OCI-LY1 (cell line): ENCODE results near the gene LETM1.
A peak's percentile ranks its signal among the peaks of the same experiment; 100 is the strongest.

Source experiments
- H2AFZ ChIP-seq: fragments of 200-600 bp; sonication (generic), shearing (Covaris generic); 2 replicates; pipeline ENCODE4 v1.6.0; 2014; ENCODE audit warnings: antibody characterized with exemption, mild to moderate bottlenecking, low read length
- H3F3A ChIP-seq: fragments of 200-600 bp; sonication (generic), shearing (Covaris generic); 2 replicates; pipeline ENCODE4 v1.6.0; 2014; ENCODE audit warnings: mild to moderate bottlenecking, antibody characterized with exemption, low read length, moderate library complexity; ENCODE audit not compliant: insufficient read depth
- H3K27ac ChIP-seq: fragments of 200-600 bp; sonication (generic); 2 replicates; pipeline ENCODE4 v1.5.1; 2014; ENCODE audit warnings: low read length, mixed run types, mild to moderate bottlenecking, low read depth; ENCODE audit not compliant: poor library complexity, severe bottlenecking
- H3K27me3 ChIP-seq: fragments of 200-600 bp; sonication (generic); 2 replicates; pipeline ENCODE4 v1.6.0; 2014; ENCODE audit warnings: antibody characterized with exemption, mild to moderate bottlenecking, low read length, moderate library complexity; ENCODE audit not compliant: insufficient read depth
- H3K36me3 ChIP-seq: fragments of 200-600 bp; sonication (generic); 2 replicates; pipeline ENCODE4 v1.6.1; 2014; ENCODE audit warnings: mild to moderate bottlenecking, antibody characterized with exemption, low read length, moderate library complexity, mixed read lengths; ENCODE audit not compliant: insufficient read depth
- H3K4me1 ChIP-seq: fragments of 200-600 bp; sonication (generic); 2 replicates; pipeline ENCODE4 v1.5.1; 2014; ENCODE audit warnings: mild to moderate bottlenecking, low read length, moderate library complexity; ENCODE audit not compliant: insufficient read depth, severe bottlenecking
- H3K4me2 ChIP-seq: fragments of 200-600 bp; sonication (generic), shearing (Covaris generic); 2 replicates; pipeline ENCODE4 v1.6.1; 2014; ENCODE audit warnings: low read length
- H3K4me3 ChIP-seq: fragments of 200-600 bp; sonication (generic); 2 replicates; pipeline ENCODE4 v1.5.1; 2014; ENCODE audit warnings: low read length, low read depth, mild to moderate bottlenecking, mixed read lengths; ENCODE audit not compliant: poor library complexity, severe bottlenecking
- H3K79me2 ChIP-seq: fragments of 200-600 bp; shearing (Covaris generic); 2 replicates; pipeline ENCODE4 v1.6.1; 2016; ENCODE audit warnings: mixed run types, low read length, mixed read lengths; ENCODE audit not compliant: insufficient read depth
- H3K9ac ChIP-seq: fragments of 200-600 bp; sonication (generic), shearing (Covaris generic); 2 replicates; pipeline ENCODE4 v1.6.1; 2014; ENCODE audit warnings: mild to moderate bottlenecking, low read length, mixed read lengths
- H3K9me2 ChIP-seq: fragments of 200-600 bp; sonication (generic), shearing (Covaris generic); 2 replicates; pipeline ENCODE4 v1.6.1; 2014; ENCODE audit warnings: low read depth, mild to moderate bottlenecking, low read length, mixed read lengths
- H3K9me3 ChIP-seq: fragments of 200-600 bp; shearing (Covaris generic); 2 replicates; pipeline ENCODE4 v1.6.1; 2014; ENCODE audit warnings: low read length, mixed read lengths
- H4K20me1 ChIP-seq: fragments of 200-600 bp; sonication (generic), shearing (Covaris generic); 2 replicates; pipeline ENCODE4 v1.6.0; 2016; ENCODE audit warnings: mild to moderate bottlenecking, low read length; ENCODE audit not compliant: insufficient read depth
- CTCF ChIP-seq: fragments of 200-600 bp; sonication (generic), shearing (Covaris generic); IDR thresholded peaks from 2 replicates; pipeline ENCODE4 v1.5.1; 2017; ENCODE audit warnings: mild to moderate bottlenecking, antibody characterized with exemption, low read length, moderate library complexity, mixed read lengths
- EZH2 ChIP-seq: fragments of 200-600 bp; sonication (generic), shearing (Covaris generic); IDR thresholded peaks from 2 replicates; pipeline ENCODE4 v1.8.0; 2017; ENCODE audit warnings: borderline replicate concordance, mixed run types, mild to moderate bottlenecking, antibody characterized with exemption, low read length, moderate library complexity, mixed read lengths

Gene LETM1

GRCh38 chr4:1793940-1794808 is 61.8 kb downstream of the LETM1 start:
- no peak overlapping the region for H3K27ac ChIP-seq
- no peaks in the 10 kb centered on the region for H3K4me1 ChIP-seq
- H3F3A ChIP-seq = no peaks in the 10 kb centered on the region
- no peaks in the 10 kb centered on the region for H3K9me2 ChIP-seq
- H3K9me3 ChIP-seq = no peaks in the 10 kb centered on the region
- H3K36me3 ChIP-seq = no peaks in the 10 kb centered on the region
- no peaks in the 10 kb centered on the region for H4K20me1 ChIP-seq
- H3K9ac ChIP-seq = no peak overlapping the region
- H3K4me3 ChIP-seq = no peak overlapping the region
- no peaks in the 10 kb centered on the region for H3K27me3 ChIP-seq
- H2AFZ ChIP-seq = no peak overlapping the region
- no peak overlapping the region; the same call in 1 of the 2 replicates for H3K4me2 ChIP-seq
- no peaks in the 10 kb centered on the region for H3K79me2 ChIP-seq
- TF ChIP-seq EZH2 = no peak
- TF ChIP-seq CTCF = no peak

- no peaks in the 10 kb centered on the region for H3K36me3 ChIP-seq
- H3F3A ChIP-seq = no peaks in the 10 kb centered on the region
- H3K27me3 ChIP-seq = no peaks in the 10 kb centered on the region
- no peaks in the 10 kb centered on the region for H3K4me1 ChIP-seq
- H3K9me2 ChIP-seq = no peaks in the 10 kb centered on the region
- H3K79me2 ChIP-seq = no peaks in the 10 kb centered on the region
- H3K9me3 ChIP-seq = no peaks in the 10 kb centered on the region
- H3K27ac ChIP-seq = no peak overlapping the region
- H4K20me1 ChIP-seq = no peaks in the 10 kb centered on the region
- no peak overlapping the region for H3K9ac ChIP-seq
- peak overlapping the region; percentile 39; the same call in 1 of the 2 replicates for H3K4me2 ChIP-seq
- peak overlapping the region; percentile 34 for H3K4me3 ChIP-seq
- no peak for TF ChIP-seq CTCF
- no peak for TF ChIP-seq EZH2
- no peak overlapping the region for H2AFZ ChIP-seq
Measured at GRCh38 chr4:1793496-1793840, 62.5 kb downstream of the LETM1 start.

GRCh38 chr4:1792832-1793495 is 63.0 kb downstream of the LETM1 start, which contains the start of gene FGFR3:
FGFR3 (plus strand) TSS chr4:1793293; CDS start chr4:1793935, 642 bp downstream.
- Histone ChIP-seq H3K27ac (no peak within 1 kb of the TSS), H3K27me3 (no peaks in the 10 kb centered on the region), H3K4me2 (peak within 1 kb of the TSS; percentile 39; the same call in 1 of the 2 replicates)

More at GRCh38 chr4:1792832-1793495, 63.0 kb downstream of the LETM1 start, which contains the start of gene FGFR3:
- no peaks in the 10 kb centered on the region for H4K20me1 ChIP-seq
- H3K4me3 ChIP-seq = peak within 1 kb of the TSS; percentile 34
- H3K4me1 ChIP-seq = no peaks in the 10 kb centered on the region
- no peaks in the 10 kb centered on the region for H3F3A ChIP-seq
- no peaks in the 10 kb centered on the region for H3K36me3 ChIP-seq
- H3K79me2 ChIP-seq = no peaks in the 10 kb centered on the region
- TF ChIP-seq EZH2 (no peak), CTCF (no peak)
- H3K9me2 ChIP-seq = no peaks in the 10 kb centered on the region
- H2AFZ ChIP-seq = no peak within 1 kb of the TSS
- H3K9ac ChIP-seq = no peak within 1 kb of the TSS
- no peaks in the 10 kb centered on the region for H3K9me3 ChIP-seq
